Mammary epithelial cell (primary cell): ENCODE data around the gene NEURL3.

Experiments
- CTCF ChIP-seq, 2 donors: IDR thresholded peaks in 1 of 2; conservative IDR thresholded peaks in 1 of 2; 2 replicates each; pipeline ENCODE4 v1.5.1; 2011 to 2012; ENCODE audit warnings: inconsistent platforms in 2 of 2, low read length in 2 of 2, mild to moderate bottlenecking in 2 of 2, control low read depth in 1 of 2, low read depth in 1 of 2; ENCODE audit not compliant: insufficient read depth in 1 of 2; ENCODE audit errors: extremely low read depth in 1 of 2
- EZH2 ChIP-seq: IDR thresholded peaks from 2 replicates; pipeline ENCODE4 v1.6.1; 2012; ENCODE audit warnings: low read length, inconsistent platforms, borderline replicate concordance

GRCh38 chr2:96524482-96525210, 19.5 kb upstream of the NEURL3 start:
- no peak for TF ChIP-seq CTCF (conservative IDR thresholded peaks at IDR 0.05 in 1 of 2, IDR thresholded peaks at IDR 0.05 in 1 of 2; ENCODE audit: extremely low read depth in 1 of 2, insufficient read depth in 1 of 2, low read depth in 1 of 2, low read length in 2 of 2)
- no peak for TF ChIP-seq EZH2
